ENCODE results near the gene CTTN.

GRCh38 chr11:70404244-70404643, 5.9 kb downstream of the CTTN start:
- TF ChIP-seq EP300 (IDR thresholded peaks at IDR 0.05) (no peak), POLR2A (IDR thresholded peaks at IDR 0.05) (no peak), CTCF (IDR thresholded peaks at IDR 0.05) (no peak), POLR2AphosphoS5 (IDR thresholded peaks at IDR 0.05) (no peak)

Data from suprapubic skin (tissue), 4 donors.